GM21576 (cell line): Measurements from ENCODE around the gene HCN2.

Source experiments
- ATAC-seq: cut with Tn5 transposase; IDR thresholded peaks from one replicate; pipeline ENCODE4 v1.9.1; 2021; ENCODE audit warnings: mild to moderate bottlenecking, moderate library complexity; ENCODE audit not compliant: unreplicated experiment

HCN2 gene

DNA sequence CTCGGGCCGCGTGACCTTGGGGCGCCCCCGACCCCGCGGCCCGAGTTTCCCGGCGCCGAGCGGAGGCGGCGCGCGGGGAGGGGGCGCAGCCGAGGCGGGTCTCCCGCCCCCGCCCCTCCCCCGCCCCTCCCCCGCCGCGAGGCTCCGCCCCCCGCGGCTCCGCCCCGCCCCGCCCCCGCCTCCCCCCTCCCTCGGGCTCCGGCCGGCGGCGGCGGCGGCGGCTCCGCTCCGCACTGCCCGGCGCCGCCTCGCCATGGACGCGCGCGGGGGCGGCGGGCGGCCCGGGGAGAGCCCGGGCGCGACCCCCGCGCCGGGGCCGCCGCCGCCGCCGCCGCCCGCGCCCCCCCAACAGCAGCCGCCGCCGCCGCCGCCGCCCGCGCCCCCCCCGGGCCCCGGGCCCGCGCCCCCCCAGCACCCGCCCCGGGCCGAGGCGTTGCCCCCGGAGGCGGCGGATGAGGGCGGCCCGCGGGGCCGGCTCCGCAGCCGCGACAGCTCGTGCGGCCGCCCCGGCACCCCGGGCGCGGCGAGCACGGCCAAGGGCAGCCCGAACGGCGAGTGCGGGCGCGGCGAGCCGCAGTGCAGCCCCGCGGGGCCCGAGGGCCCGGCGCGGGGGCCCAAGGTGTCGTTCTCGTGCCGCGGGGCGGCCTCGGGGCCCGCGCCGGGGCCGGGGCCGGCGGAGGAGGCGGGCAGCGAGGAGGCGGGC is at the start of gene HCN2:
TSS of gene HCN2 (plus strand) at position 189 of the 703 bp plus-strand sequence. CDS start at position 254, 65 bp downstream.
- ATAC-seq: no peak

- no peak for ATAC-seq
Observed at GRCh38 chr19:540867-541637, 48.6 kb upstream of the HCN2 start.

GRCh38 chr19:541699-542098 is 48.0 kb upstream of the HCN2 start:
- no peak for ATAC-seq

DNA sequence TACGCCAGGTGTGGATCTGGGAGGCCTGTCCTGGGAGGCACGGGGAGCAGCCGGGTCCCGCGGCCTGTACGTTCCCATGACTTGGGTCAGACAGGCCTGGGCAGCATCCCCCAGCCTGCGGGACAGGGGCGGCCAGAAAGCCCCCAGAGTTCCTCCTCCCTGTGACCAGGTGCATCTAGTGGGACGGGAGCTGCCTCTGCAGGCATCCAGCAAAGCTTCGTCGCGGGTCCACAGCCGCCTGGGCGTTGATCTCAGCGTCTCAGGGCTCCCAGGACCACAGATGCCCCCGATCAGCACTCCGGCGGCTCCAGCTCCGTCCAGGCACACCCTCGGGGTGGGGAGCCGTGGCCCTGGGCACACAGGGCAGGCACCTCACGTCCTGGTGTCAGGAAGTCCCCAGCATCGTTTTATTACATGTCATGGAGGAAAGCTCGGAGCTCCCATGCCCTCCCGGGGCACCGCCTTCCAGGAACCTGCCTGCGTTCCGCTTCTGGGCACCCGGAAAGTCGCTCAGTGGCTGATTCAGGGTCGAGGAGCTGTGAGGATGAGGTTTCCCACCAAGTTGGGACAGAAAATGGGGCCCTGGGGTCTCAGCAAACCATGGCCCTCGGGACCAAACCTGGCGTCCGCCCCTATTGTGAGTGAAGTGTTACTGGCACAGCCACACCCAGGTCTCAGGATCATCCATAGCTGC is 47.4 kb upstream of the HCN2 start:
- ATAC-seq: no peak

DNA sequence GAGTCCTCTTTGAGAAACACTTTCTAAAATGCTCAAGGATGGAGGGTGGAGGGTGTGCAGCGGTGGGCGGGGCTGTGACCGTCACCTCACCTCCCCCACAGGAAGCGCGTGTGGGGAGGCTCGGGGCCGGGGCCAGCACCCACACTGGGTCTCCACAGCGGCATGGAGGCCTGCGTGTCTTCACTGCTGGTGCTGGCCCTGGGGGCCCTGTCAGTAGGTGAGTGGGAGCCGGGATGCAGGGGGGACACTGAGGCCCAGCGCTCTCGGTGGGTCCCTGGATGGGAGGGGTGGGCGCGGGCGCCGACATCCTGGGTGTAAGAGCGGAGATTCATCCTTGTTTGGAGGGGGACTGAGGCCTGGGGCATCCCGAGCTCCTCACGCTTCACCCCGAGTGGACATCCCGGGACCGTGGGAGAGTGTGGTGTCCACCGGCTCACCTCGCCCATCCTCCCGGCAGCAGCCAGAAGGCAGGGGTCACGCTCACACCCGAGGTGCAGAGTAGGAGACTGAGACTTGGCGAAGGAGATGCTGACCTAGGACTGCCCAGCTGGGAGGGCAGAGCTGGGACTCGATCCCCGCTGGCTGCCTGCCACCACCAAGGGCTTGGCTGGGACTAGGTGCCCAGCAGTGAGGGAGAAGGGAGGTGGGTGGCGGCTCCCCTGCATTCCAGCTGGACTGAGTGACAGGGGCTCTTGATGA is 45.6 kb upstream of the HCN2 start, which contains the start of gene GZMM:
TSS of gene GZMM (plus strand) at position 144 of the 699 bp plus-strand sequence. CDS start at position 163, 19 bp downstream.
- ATAC-seq: no peak

- no peak for ATAC-seq
Observed at GRCh38 chr19:547117-547516, 42.6 kb upstream of the HCN2 start.

- no peak for ATAC-seq
Observed at GRCh38 chr19:547836-548720, 41.6 kb upstream of the HCN2 start.

- no peak for ATAC-seq
Observed at GRCh38 chr19:548886-549830, 40.5 kb upstream of the HCN2 start.

- ATAC-seq: no peak
Observed at GRCh38 chr19:554817-555216, 34.9 kb upstream of the HCN2 start.

GRCh38 chr19:555474-555808 is 34.2 kb upstream of the HCN2 start:
- no peak for ATAC-seq

DNA sequence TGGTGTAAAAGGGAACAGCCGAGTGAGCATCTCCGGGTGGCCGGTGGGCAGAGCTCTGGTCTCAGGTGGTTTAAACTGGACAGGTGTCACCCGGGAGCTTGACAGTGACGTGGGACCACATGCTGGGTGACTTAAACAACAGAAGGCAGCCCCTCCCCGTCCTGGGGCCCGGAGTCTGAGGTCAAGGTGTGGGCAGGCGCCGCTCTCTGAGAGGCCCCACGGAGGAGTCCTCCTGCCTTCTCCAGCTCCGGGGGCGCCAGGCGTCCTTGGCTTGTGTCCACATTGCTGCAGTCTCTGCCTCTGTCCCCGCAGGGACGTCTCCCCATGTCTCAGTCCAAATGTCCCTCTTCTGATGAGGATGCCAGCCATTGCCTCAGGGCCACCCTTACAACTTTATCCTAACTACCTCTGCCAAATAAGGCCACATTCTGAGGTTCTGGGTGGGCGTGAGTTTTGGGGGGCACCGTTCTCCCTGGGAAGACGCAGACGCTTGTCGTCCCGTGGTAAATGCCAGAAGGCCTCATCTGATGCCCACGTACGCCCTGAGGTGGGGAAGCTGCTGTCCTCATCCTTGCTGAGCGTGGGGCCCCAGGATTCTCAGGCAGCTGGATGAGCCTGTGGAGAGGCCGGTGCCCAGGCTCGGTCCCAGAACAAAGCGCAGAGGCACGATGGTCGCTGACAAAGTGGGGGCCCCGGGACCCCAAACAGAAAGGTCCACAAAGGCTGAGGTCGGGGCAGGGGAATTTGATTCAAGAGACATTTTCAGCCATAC is 32.9 kb upstream of the HCN2 start:
- no peak for ATAC-seq

DNA sequence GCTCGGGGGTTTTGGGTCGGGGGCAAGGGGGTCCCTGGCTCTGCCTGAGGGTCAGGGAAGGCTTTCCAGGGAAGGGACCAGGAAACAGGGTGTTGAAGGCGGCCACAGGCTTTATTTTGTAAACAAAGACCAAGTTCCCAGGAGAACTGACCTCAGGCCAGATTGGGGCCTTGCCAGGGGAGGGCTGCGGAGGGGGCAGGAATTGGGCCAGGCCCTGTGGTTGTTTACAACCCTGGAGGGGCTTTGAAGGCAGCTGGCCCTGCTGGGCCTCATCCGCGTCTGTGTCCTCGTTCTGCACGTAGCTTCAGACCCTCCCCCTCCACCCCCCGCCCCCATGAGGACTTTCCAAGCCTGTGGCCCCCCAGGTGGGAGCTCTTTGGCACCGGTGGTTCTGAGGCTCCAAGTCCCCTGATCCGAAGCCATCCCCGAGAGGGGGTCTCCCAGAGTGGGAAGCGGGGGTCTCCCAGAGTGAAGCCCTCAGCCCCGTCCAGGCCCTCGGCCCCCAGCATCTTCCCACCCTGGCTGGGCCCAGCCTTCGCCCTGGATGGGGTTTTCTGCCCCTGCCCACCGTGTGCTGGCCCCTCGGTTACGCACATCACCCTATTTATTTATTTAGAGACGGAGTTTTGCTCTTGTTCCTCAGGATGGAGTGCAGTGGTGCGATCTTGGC is 30.8 kb upstream of the HCN2 start:
- ATAC-seq: no peak

DNA sequence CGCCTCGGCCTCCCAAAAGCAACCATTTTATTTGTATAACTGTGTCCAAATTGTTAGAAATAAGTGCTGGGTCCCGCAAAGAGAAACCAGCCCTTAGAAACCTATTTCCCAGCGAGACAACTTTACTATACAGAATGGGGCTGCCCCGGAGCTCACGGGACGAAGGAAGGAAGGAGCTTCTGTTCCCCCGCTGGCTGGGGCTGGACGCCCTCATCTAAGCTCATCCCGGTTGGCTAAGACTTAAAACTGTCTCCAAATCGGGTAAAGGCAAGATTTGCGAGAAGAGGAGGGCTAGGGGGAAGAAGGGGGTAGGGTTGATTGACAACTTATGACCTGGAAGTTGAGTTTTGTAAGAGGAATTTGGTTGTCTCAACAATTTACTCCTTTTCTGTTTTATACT is 29.6 kb upstream of the HCN2 start:
- ATAC-seq: no peak

DNA sequence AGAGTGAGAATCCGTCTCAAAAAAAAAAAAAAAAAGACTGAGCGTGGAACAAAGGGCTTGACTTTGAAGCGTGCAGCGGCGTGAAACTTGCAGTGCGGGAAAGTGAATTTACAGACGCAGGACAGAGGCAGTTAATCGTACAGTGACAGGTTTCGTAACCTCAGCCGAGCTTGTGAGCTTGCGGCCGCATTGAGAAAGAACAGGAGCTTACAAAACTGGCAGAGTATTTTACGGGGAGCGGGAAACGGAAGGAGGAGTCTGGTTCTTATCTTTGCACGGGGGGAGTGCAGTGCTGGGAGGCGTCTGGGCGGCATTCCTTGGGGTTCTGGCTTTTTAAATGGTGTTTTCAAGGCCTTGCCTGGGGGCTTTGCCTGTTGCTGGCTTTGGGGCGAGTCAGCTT is 23.3 kb upstream of the HCN2 start:
- no peak for ATAC-seq

GRCh38 chr19:566844-567243 is 22.8 kb upstream of the HCN2 start:
- ATAC-seq: no peak

- no peak for ATAC-seq
Observed at GRCh38 chr19:567296-567900, 22.3 kb upstream of the HCN2 start.

DNA sequence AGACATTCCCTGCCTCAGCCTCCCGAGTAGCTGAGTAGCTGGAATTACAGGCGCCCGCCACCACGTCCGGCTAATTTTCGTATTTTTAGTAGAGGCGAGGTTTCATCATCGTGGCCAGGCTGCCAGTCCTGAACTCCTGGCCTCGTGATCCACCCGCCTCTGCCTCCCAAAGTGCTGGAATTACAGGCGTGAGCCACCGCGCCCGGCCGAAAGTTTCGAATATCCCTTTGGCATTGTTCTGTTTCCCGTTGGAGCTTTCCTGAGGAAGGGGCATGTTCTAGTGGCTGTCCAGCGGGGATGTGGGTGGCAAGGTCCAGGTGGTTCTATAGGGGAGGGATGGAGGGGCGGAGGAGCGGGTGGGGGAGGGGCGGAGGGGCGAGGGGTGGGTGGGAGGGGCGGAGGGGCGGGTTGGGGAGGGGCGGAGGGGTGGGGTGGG is 19.4 kb upstream of the HCN2 start:
- no peak for ATAC-seq
